ENCODE data around the gene ARHGEF3.

The ARHGEF3 gene

DNA sequence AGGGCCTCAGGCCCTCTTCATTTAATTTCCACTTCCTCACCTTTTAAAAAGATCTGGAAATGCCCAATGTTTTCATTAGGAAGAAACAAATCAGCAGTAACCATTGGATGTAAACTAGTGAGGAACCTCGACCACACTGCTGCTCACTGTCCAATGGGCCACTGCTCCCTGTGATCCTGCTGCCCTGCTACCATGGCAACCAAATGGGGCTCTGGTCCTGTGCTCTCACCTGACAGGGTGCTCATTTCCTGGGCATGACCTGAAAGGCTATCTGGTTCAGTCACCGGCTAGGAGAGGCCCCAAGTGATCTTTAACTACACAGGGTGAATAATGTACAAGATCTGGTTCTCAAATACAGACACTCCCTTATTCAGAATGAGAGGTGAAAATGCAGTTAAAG, 54.6 kb downstream of the ARHGEF3 start:
- H3K27ac ChIP-seq, result no peak overlapping the region
- TF ChIP-seq, protein P1, sequence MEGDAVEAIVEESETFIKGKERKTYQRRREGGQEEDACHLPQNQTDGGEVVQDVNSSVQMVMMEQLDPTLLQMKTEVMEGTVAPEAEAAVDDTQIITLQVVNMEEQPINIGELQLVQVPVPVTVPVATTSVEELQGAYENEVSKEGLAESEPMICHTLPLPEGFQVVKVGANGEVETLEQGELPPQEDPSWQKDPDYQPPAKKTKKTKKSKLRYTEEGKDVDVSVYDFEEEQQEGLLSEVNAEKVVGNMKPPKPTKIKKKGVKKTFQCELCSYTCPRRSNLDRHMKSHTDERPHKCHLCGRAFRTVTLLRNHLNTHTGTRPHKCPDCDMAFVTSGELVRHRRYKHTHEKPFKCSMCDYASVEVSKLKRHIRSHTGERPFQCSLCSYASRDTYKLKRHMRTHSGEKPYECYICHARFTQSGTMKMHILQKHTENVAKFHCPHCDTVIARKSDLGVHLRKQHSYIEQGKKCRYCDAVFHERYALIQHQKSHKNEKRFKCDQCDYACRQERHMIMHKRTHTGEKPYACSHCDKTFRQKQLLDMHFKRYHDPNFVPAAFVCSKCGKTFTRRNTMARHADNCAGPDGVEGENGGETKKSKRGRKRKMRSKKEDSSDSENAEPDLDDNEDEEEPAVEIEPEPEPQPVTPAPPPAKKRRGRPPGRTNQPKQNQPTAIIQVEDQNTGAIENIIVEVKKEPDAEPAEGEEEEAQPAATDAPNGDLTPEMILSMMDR (conservative IDR thresholded peaks at IDR 0.05), result no peak

DNA sequence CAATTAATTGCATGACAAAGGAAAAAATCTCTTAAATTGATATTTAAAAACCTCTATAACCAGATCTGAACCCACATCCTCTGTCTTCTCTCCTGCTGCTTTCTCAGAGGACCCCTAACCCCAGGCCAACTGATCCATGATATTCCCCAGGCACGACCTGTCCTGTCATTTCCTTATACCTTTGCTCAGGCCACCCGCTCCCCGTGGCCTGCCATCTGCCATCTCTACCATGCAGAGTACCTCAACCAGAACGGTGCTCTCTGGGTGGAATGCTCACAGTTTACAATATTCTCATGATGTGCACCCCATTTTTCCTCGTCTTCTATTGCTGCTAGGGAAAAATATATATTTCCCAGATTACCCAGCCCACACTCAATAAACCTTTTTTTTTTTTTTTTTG, 57.7 kb downstream of the ARHGEF3 start:
- H3K27ac ChIP-seq, result no peak overlapping the region
- TF ChIP-seq, protein P1 (conservative IDR thresholded peaks at IDR 0.05), result no peak
- TF ChIP-seq ZFX (IDR thresholded peaks at IDR 0.05), result no peak

DNA sequence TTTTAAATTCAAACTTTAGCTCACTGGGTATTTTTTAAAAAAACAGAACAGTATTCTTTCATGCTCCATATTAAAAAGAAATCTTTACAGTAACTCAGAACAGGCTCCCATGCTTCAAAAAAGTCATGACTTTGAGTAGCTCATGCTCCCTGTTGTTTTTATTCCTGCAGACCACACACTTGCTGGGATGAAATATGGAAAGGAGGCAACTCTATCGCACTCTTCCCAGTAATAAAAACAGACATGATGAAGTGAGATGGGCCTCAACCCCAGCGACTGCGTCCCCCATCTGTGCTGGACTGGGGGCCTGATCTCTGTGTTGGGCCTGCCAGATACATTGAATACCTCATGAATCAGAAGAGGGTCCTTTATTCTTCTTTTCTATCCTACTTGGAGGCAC, 58.9 kb downstream of the ARHGEF3 start:
- H3K27ac ChIP-seq, result no peak overlapping the region
- no peak for TF ChIP-seq ZFX (IDR thresholded peaks at IDR 0.05)
- TF ChIP-seq, protein P1 (conservative IDR thresholded peaks at IDR 0.05), result no peak

DNA sequence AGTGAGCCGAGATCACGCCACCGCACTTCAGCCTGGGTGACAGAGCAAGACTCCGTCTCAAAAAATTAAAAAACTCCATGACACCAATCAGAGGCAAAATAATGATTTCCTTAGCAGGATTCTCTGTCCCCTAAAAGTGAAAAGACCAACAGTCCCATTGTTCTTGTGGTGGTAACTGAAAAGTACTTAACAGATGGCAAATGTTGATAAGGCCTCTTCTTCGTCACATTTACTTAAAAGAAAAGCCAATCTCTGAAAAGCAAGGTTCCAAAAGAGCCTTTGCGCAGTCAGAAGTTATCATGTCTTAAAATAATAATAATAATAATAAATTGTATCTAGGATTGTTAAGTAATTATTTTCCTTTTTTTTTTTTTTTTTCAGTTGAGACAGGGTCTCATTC, 62.7 kb downstream of the ARHGEF3 start:
- H3K27ac ChIP-seq, result no peak overlapping the region
- no peak for TF ChIP-seq ZFX (IDR thresholded peaks at IDR 0.05)
- TF ChIP-seq, protein P1 (conservative IDR thresholded peaks at IDR 0.05), result no peak

DNA sequence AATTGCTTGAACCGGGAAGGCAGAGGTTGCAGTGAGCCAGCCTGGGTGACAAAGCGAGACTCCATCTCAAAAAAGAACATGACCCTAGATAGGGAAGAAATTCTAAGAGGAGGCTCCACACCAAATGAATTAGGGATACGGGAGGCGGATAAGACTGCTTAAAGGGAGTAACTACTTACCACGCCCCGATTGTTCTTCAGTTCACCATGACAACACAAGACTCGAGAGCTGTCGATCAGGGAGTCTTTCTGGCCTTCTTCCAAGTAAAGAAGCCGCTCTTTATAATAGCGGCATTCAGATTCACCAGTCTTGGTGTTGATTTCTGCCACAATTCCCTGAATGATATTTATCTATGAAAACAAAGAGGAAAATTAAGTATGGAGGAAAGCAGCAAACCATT, 64.7 kb downstream of the ARHGEF3 start:
- H3K27ac ChIP-seq, result no peak overlapping the region
- TF ChIP-seq ZFX (IDR thresholded peaks at IDR 0.05), result no peak
- TF ChIP-seq, protein P1 (conservative IDR thresholded peaks at IDR 0.05), result no peak

DNA sequence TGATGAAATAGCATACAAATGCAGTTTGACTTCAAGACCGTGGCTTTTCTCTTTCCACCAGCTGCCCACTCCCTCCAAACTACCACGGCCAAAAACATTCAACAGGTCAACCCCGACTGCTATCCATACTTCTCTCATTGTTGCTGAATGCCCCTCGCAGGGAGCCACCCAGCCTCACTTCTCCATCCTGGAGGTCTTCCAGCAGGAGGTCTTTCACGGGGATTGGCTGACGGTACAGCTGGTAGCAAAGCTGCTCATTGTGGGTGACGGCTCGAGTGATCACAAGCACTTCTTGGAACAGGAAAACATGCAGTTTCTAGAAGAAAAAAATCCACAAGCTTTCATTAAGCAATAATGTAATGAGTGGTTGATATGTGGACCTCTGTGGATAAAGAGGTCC, 69.6 kb downstream of the ARHGEF3 start:
- no peak overlapping the region for H3K27ac ChIP-seq
- TF ChIP-seq ZFX (IDR thresholded peaks at IDR 0.05), result no peak
- TF ChIP-seq, protein P1 (conservative IDR thresholded peaks at IDR 0.05), result no peak

DNA sequence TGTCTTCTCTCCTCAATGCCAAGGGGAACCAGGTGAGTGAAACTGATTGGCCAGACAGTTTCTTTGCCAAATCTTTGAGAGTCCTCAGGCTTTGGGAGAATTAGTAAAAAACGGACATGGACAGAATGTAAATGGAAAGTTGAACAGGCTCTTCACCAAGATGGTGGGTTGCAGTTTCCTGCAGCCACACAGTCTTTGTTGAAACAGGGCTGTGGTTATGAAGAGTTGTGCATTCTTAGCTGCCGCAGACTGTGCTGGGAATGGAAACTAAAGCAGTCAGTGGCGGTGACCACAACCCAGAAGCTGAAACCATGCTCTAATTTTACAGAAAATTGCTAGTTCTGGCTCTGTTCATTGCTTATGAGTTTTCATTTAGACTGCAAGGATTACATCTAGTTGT, 76.6 kb downstream of the ARHGEF3 start:
- TF ChIP-seq, protein P1 (conservative IDR thresholded peaks at IDR 0.05), result no peak
- no peak for TF ChIP-seq ZFX (IDR thresholded peaks at IDR 0.05)
- no peak overlapping the region for H3K27ac ChIP-seq
